ENCODE data around the gene CITED2. TPM values are rescaled to one million over a fixed set of nuclear protein-coding genes. Genes with fewer than 3 reads are reported as not detected.

Gene CITED2
- total RNA-seq, 3 donors from 2014 or later = 73.9 to 103 (median 88.1) TPM

- no peaks in the 10 kb centered on the region for H3K4me1 ChIP-seq (ENCODE audit: low read depth)
- intact Hi-C loops (cut with DNase I, micrococcal nuclease) = loop anchor here (5.0 to 10.0 kb wide), 4 partner anchors 234 to 1564 kb away; no protein-coding TSS in a partner anchor
- TF ChIP-seq CTCF (IDR thresholded peaks at IDR 0.05) = no peak
- DNase-seq = no peak
- no peak overlapping the region for H3K4me3 ChIP-seq
- H3K36me3 ChIP-seq (ENCODE audit: low read depth) = no peaks in the 10 kb centered on the region
- H3K9me3 ChIP-seq = no peaks in the 10 kb centered on the region
- ATAC-seq = peak; percentile 25
Observed at GRCh38 chr6:139361211-139361610, 13.2 kb downstream of the CITED2 start.

- ATAC-seq (no peak), DNase-seq (no peak)
- H3K4me1 ChIP-seq (ENCODE audit: low read depth) = no peaks in the 10 kb centered on the region
- H3K9me3 ChIP-seq = no peaks in the 10 kb centered on the region
- H3K36me3 ChIP-seq (ENCODE audit: low read depth) = no peaks in the 10 kb centered on the region
- no peak for TF ChIP-seq CTCF (IDR thresholded peaks at IDR 0.05)
- intact Hi-C loops (cut with DNase I, micrococcal nuclease) = no loop called here
- H3K4me3 ChIP-seq = no peak overlapping the region
Observed at GRCh38 chr6:139356924-139357323, 17.5 kb downstream of the CITED2 start.

- Histone ChIP-seq H3K4me1 (ENCODE audit: low read depth) (no peaks in the 10 kb centered on the region), H3K9me3 (no peaks in the 10 kb centered on the region), H3K4me3 (no peak overlapping the region), H3K36me3 (ENCODE audit: low read depth) (no peaks in the 10 kb centered on the region)
- intact Hi-C loops (cut with DNase I, micrococcal nuclease) = no loop called here
- DNase-seq (no peak), ATAC-seq (no peak)
- TF ChIP-seq CTCF (IDR thresholded peaks at IDR 0.05) = no peak
Observed at GRCh38 chr6:139355777-139356445, 18.5 kb downstream of the CITED2 start.

GRCh38 chr6:139355172-139355571 is 19.3 kb downstream of the CITED2 start:
- intact Hi-C loops (cut with DNase I, micrococcal nuclease) = no loop called here
- TF ChIP-seq CTCF (IDR thresholded peaks at IDR 0.05) = no peak
- ATAC-seq = no peak
- DNase-seq = no peak
- Histone ChIP-seq H3K9me3 (no peaks in the 10 kb centered on the region), H3K4me1 (ENCODE audit: low read depth) (no peaks in the 10 kb centered on the region), H3K36me3 (ENCODE audit: low read depth) (no peaks in the 10 kb centered on the region), H3K4me3 (no peak overlapping the region)

- H3K4me3 ChIP-seq = no peak overlapping the region
- ATAC-seq = no peak
- H3K36me3 ChIP-seq (ENCODE audit: low read depth) = no peaks in the 10 kb centered on the region
- no peak for TF ChIP-seq CTCF (IDR thresholded peaks at IDR 0.05)
- DNase-seq = no peak
- H3K4me1 ChIP-seq (ENCODE audit: low read depth) = no peaks in the 10 kb centered on the region
- H3K9me3 ChIP-seq = no peaks in the 10 kb centered on the region
- intact Hi-C loops (cut with DNase I, micrococcal nuclease) = no loop called here
Observed at GRCh38 chr6:139354189-139354588, 20.3 kb downstream of the CITED2 start.

Measured in mucosa of descending colon (tissue), 3 donors.